SK-N-DZ (cell line): ENCODE results near the gene SLC46A2.

Experiments
- DNase-seq: peaks from one replicate; pipeline ENCODE4 v3.0.0-alpha.2; 2015; ENCODE audit warnings: low spot score

The SLC46A2 gene

GRCh38 chr9:112886351-112886750 lies 4.3 kb downstream of the SLC46A2 start:
- no peak for DNase-seq

GRCh38 chr9:112885324-112885723 lies 5.4 kb downstream of the SLC46A2 start:
- DNase-seq = no peak

- no peak for DNase-seq
Measured at GRCh38 chr9:112884721-112885120, 6.0 kb downstream of the SLC46A2 start.

GRCh38 chr9:112884101-112884500 lies 6.6 kb downstream of the SLC46A2 start:
- DNase-seq = no peak

GRCh38 chr9:112881331-112881730 lies 9.3 kb downstream of the SLC46A2 start:
- no peak for DNase-seq

GRCh38 chr9:112880650-112881049 lies 10.0 kb downstream of the SLC46A2 start:
- no peak for DNase-seq

- DNase-seq = no peak
Measured at GRCh38 chr9:112878752-112879151, 11.9 kb downstream of the SLC46A2 start.

GRCh38 chr9:112873773-112874405 lies 16.8 kb downstream of the SLC46A2 start:
- DNase-seq = no peak

GRCh38 chr9:112872019-112872418 lies 18.7 kb downstream of the SLC46A2 start:
- DNase-seq = no peak

- no peak for DNase-seq
Measured at GRCh38 chr9:112870556-112870955, 20.1 kb downstream of the SLC46A2 start.

GRCh38 chr9:112869917-112870316 lies 20.8 kb downstream of the SLC46A2 start:
- DNase-seq = no peak

- DNase-seq = no peak
Measured at GRCh38 chr9:112869041-112869529, 21.6 kb downstream of the SLC46A2 start.

GRCh38 chr9:112868461-112868860 lies 22.2 kb downstream of the SLC46A2 start:
- no peak for DNase-seq

- no peak for DNase-seq
Measured at GRCh38 chr9:112867275-112867991, 23.2 kb downstream of the SLC46A2 start.

GRCh38 chr9:112866662-112867274 lies 23.9 kb downstream of the SLC46A2 start:
- no peak for DNase-seq

GRCh38 chr9:112864982-112865381 lies 25.7 kb downstream of the SLC46A2 start:
- no peak for DNase-seq

- DNase-seq = no peak
Measured at GRCh38 chr9:112864403-112864802, 26.3 kb downstream of the SLC46A2 start.

GRCh38 chr9:112863746-112864145 lies 26.9 kb downstream of the SLC46A2 start:
- DNase-seq = no peak

- no peak for DNase-seq
Measured at GRCh38 chr9:112863214-112863613, 27.5 kb downstream of the SLC46A2 start.

GRCh38 chr9:112861638-112862555 lies 28.8 kb downstream of the SLC46A2 start:
- no peak for DNase-seq

GRCh38 chr9:112861155-112861554 lies 29.5 kb downstream of the SLC46A2 start:
- no peak for DNase-seq

- DNase-seq = no peak
Measured at GRCh38 chr9:112860451-112860850, 30.2 kb downstream of the SLC46A2 start.
